Tibial nerve (tissue), 4 donors: ENCODE results near the gene RCAN2. TPM values are rescaled to one million over a fixed set of nuclear protein-coding genes. Genes with fewer than 3 reads are reported as not detected.
A peak's percentile ranks its signal among the peaks of the same experiment; 100 is the strongest.

ENCODE experiments used
- DNase-seq, 2 donors: peaks; one replicate each; pipeline ENCODE4 v3.0.0-alpha.2; 2019; ENCODE audit warnings: low spot score in 2 of 2
- H3K27ac ChIP-seq, 4 donors: fragments of 200-600 bp; sonication (generic) in 3 of 4; one replicate each; pipeline ENCODE4 v1.5.1; 2017 to 2019; ENCODE audit warnings: mild to moderate bottlenecking in 1 of 4
- H3K27me3 ChIP-seq, 2 donors: fragments of 200-600 bp; sonication (generic) in 1 of 2; one replicate each; pipeline versions ENCODE4 v1.5.1 to v1.6.0; 2017 to 2019
- H3K36me3 ChIP-seq, 3 donors: fragments of 200-600 bp; sonication (generic); one replicate each; pipeline ENCODE4 v1.5.1; 2018 to 2019
- H3K4me1 ChIP-seq, 4 donors: fragments of 200-600 bp; sonication (generic) in 3 of 4; one replicate each; pipeline ENCODE4 v1.5.1; 2017 to 2019
- H3K4me3 ChIP-seq, 4 donors: fragments of 200-600 bp; sonication (generic) in 3 of 4; one replicate each; pipeline ENCODE4 v1.5.1; 2017 to 2019; ENCODE audit warnings: mild to moderate bottlenecking in 1 of 4, moderate library complexity in 1 of 4
- H3K9me3 ChIP-seq, 4 donors: fragments of 200-600 bp; sonication (generic) in 3 of 4; one replicate each; pipeline ENCODE4 v1.5.1; 2017 to 2019
- EP300 ChIP-seq, 2 donors: sonication (generic); formaldehyde crosslinking; IDR thresholded peaks; one replicate each; pipeline ENCODE4 v1.6.1; 2017; ENCODE audit warnings: antibody characterized with exemption in 2 of 2, mild to moderate bottlenecking in 1 of 2
- POLR2A ChIP-seq, 2 donors: fragments of 450-650 bp; IDR thresholded peaks; one replicate each; pipeline ENCODE4 v1.6.1; 2017; ENCODE audit warnings: antibody characterized with exemption in 2 of 2, mild to moderate bottlenecking in 2 of 2, moderate library complexity in 2 of 2
- WGBS, 2 donors: methylation state at CpG; one replicate each; pipeline ENCODE4 v1.1.5; 2018; 5-methylcytosine and 5-hydroxymethylcytosine counted together
- total RNA-seq, 4 donors: library from RNA; depleted of rRNA; stranded (reverse); fragments of >200 nt; gene quantifications; one replicate each; pipeline ENCODE4 v1.1.0, GENCODE V29; 2016
- TF ChIP-seq, protein P1 (sequence below), 5 experiments: fragments of 200-600 bp in 3 of 5; fragments of 450-650 bp in 2 of 5; sonication (generic) in 3 of 5; IDR thresholded peaks; one replicate each; pipeline ENCODE4 v1.5.1; 2016 to 2019; ENCODE audit warnings: antibody characterized with exemption in 5 of 5, mild to moderate bottlenecking in 3 of 5, moderate library complexity in 2 of 5

Gene RCAN2
- total RNA-seq, 4 donors from 2014 or later: 6.6 to 19.4 (median 15.0) TPM

DNA sequence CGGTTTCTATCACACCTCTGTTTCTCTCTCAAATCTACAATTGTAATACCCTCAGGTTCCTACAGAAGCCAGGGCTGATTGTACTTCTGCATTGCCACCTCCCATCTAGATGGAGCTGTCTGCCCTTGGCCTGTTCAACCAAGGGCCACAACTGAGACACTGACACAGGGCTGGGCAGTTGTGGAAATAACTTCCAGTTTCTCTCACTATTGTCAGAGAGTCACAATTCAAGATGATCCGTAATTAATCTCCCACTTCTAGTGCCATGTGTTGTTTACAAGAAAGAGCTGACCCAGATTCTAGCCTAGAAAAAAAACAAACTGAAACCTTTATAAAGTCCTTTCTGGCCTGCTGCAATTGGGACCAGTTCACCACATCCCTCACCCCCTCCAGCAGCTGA, 22.2 kb downstream of the RCAN2 start:
- 68% methylated on average over 2 of the region's 2 CpGs for WGBS, 2 donors
- TF ChIP-seq EP300 (IDR thresholded peaks at IDR 0.05) (no peak), POLR2A (IDR thresholded peaks at IDR 0.05) (no peak)
- TF ChIP-seq, protein P1, sequence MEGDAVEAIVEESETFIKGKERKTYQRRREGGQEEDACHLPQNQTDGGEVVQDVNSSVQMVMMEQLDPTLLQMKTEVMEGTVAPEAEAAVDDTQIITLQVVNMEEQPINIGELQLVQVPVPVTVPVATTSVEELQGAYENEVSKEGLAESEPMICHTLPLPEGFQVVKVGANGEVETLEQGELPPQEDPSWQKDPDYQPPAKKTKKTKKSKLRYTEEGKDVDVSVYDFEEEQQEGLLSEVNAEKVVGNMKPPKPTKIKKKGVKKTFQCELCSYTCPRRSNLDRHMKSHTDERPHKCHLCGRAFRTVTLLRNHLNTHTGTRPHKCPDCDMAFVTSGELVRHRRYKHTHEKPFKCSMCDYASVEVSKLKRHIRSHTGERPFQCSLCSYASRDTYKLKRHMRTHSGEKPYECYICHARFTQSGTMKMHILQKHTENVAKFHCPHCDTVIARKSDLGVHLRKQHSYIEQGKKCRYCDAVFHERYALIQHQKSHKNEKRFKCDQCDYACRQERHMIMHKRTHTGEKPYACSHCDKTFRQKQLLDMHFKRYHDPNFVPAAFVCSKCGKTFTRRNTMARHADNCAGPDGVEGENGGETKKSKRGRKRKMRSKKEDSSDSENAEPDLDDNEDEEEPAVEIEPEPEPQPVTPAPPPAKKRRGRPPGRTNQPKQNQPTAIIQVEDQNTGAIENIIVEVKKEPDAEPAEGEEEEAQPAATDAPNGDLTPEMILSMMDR (IDR thresholded peaks at IDR 0.05): no peak
- Histone ChIP-seq H3K9me3 (no peaks in the 10 kb centered on the region), H3K27me3 (no peaks in the 10 kb centered on the region), H3K4me3 (no peak overlapping the region), H3K27ac (no peak overlapping the region), H3K36me3 (no peaks in the 10 kb centered on the region), H3K4me1 (peaks cover 0 to 13% (median 0%) of the 10 kb centered on the region in 4 donors)
- no peak for DNase-seq

DNA sequence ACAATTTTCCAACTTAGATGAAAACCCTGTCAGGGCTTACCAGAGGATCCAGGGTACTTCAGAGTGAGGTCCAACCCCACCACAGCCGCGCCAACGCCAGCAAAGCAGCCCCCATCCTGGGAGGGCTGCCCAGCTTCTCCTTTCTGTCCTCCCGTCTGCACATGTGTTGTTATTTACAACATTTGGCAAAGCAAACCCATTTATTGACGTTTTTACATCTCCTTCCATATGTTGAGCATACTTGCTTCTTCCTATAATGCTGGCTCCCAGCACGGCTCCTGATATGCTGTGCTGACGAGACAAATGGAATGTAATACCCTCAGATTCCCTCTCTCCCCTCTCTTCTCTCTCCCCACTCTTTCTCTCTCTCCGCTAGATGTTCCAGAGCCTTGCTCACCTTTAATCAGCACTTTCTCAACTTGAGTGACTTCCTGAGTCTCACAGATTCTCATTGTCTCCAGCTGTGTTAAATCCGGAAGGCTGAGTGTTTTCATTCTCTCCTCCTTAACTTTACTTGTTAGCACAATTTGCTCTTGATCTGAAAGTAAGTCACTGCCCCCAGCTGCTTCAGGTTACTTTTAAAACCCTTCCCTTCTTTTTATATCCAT, 22.7 kb downstream of the RCAN2 start:
- Histone ChIP-seq H3K27ac (no peak overlapping the region), H3K9me3 (no peaks in the 10 kb centered on the region), H3K4me1 (peaks cover 0 to 13% (median 0%) of the 10 kb centered on the region in 4 donors), H3K4me3 (no peak overlapping the region), H3K27me3 (no peaks in the 10 kb centered on the region), H3K36me3 (no peaks in the 10 kb centered on the region)
- TF ChIP-seq EP300 (IDR thresholded peaks at IDR 0.05): no peak
- TF ChIP-seq POLR2A (IDR thresholded peaks at IDR 0.05): no peak
- TF ChIP-seq, protein P1 (IDR thresholded peaks at IDR 0.05): no peak
- DNase-seq: no peak
- WGBS, 2 donors: 73 to 79% methylated on average over 9 of the region's 9 CpGs

DNA sequence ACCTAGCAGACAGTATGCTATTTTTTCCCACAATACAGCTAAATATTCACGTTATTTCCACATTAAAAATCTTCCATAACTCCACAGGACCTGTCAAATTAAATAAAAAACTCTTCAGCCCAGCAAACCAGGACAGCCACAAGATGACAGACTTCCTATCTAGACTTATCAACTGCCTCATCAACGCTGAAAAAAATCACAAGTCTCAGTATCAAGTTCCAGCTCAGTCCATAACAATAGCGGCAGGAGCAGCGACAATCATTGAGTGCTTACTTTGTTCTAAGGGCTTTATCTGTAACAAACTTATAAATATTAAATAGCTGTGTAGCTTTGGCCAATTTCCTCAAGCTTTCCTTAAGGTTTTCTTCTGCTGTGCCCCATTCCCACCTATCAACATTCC, 24.7 kb downstream of the RCAN2 start:
- 87 to 92% methylated on average over 4 of the region's 4 CpGs for WGBS, 2 donors
- Histone ChIP-seq H3K36me3 (no peaks in the 10 kb centered on the region), H3K4me1 (peaks cover 0 to 13% (median 0%) of the 10 kb centered on the region in 4 donors), H3K27me3 (no peaks in the 10 kb centered on the region), H3K9me3 (no peaks in the 10 kb centered on the region), H3K27ac (no peak overlapping the region), H3K4me3 (no peak overlapping the region)
- TF ChIP-seq, protein P1 (IDR thresholded peaks at IDR 0.05): no peak
- TF ChIP-seq POLR2A (IDR thresholded peaks at IDR 0.05) (no peak), EP300 (IDR thresholded peaks at IDR 0.05) (no peak)
- no peak for DNase-seq

DNA sequence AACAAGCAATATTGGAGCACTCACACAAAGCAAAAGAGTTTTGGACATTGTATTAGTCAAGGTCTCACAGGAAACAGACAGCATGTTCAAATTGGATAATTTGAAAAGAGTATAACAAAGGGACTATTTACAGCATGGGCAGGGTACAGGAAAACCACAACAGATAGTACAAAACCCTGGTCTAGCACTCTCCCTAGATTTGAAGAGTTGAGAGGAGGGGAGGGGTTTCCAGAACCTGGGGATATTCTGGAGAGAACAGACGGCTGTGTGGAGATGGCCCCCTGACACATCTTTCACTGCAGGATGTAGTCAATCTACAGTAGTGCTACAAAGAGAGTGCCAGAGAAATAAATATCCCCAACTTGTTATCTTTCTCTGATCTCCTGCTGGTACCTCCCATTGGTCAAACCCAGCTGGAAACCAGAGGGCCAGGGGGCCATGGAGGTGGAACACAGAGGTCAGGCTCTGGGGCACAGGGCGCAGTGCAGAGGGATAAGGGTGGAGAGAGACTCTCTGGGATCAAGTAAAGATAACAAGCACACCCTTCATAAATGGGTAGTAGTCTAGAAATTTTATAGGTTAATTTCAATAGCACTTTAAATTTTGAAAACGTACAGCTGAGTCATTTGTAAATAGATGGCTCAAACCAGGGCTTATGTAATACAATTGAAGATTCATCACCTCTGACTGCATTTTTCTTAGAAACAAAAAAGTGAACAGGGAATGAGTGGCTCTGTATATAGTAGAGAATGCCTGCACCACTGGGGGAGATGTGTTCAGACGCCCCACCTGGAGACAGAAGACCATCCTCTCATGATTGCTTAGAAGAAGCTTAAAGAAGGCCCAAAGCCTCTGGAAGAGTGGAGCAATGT, 25.7 kb downstream of the RCAN2 start:
- no peak for TF ChIP-seq POLR2A (IDR thresholded peaks at IDR 0.05)
- TF ChIP-seq EP300 (IDR thresholded peaks at IDR 0.05): no peak
- TF ChIP-seq, protein P1 (IDR thresholded peaks at IDR 0.05): no peak
- Histone ChIP-seq H3K4me3 (no peak overlapping the region), H3K27ac (peak overlapping the region in 1 of 4 donors; percentile 34), H3K4me1 (peaks cover 0 to 13% (median 0%) of the 10 kb centered on the region in 4 donors), H3K27me3 (no peaks in the 10 kb centered on the region), H3K36me3 (no peaks in the 10 kb centered on the region), H3K9me3 (no peaks in the 10 kb centered on the region)
- 47 to 52% methylated on average over 4 of the region's 4 CpGs for WGBS, 2 donors
- no peak for DNase-seq

DNA sequence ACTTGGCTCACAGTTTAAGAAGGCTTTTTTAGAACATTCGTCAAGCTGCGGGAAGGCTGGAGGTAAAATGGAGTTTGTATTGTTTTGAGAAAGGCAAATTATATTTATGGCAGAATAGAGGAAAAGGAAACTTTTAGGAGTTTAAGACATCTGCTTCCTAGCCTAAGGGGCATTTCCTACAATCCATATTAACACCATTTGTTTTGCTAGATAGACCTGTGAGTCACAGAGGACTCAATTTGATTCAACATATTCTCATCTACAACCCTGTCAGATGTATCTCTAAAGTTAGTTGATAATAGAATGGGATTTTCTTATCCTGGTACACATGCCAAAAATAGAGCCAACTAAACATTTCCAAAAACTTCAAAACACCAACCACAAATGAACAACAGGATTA, 35.0 kb downstream of the RCAN2 start:
- peaks cover 0 to 17% (median 0%) of the 10 kb centered on the region in 4 donors for H3K4me1 ChIP-seq
- no peak overlapping the region for H3K4me3 ChIP-seq
- DNase-seq: no peak
- H3K36me3 ChIP-seq: no peaks in the 10 kb centered on the region
- 82 to 88% methylated on average over 2 of the region's 2 CpGs for WGBS, 2 donors
- H3K27ac ChIP-seq: no peak overlapping the region
- no peaks in the 10 kb centered on the region for H3K27me3 ChIP-seq
- no peaks in the 10 kb centered on the region for H3K9me3 ChIP-seq
- TF ChIP-seq POLR2A (IDR thresholded peaks at IDR 0.05) (no peak), EP300 (IDR thresholded peaks at IDR 0.05) (no peak)
- TF ChIP-seq, protein P1 (IDR thresholded peaks at IDR 0.05): no peak
